Measurements from ENCODE around the gene CYP11A1. TPM values are rescaled to one million over a fixed set of nuclear protein-coding genes. Genes with fewer than 3 reads are reported as not detected.

CYP11A1 gene
- total and polyA plus RNA-seq, 10 of the 15 experiments (the other 5 are each of a cell fraction or from before 2014, with no cell fraction given): 0.11 to 1.2 (median 0.23) TPM; not detected in 5

DNA sequence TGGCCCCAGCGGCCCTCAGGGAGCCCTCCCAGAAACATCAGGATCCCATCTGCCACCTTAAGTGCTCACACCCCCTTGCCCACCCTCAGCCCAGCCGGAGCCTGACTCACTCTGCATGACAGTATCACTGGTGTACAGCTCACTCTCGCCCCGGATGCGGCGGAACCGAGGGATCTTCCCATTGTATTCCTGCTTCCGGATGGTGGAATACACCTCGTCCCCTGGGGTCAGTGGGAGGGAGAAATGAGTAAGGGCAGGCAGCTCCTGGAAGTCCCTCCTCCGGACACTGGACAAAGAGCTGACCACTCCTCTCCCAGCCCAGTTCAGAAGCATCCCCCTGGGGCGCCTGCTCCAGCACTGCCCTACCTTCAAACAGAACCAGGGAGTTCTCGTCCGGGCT is 49.8 kb upstream of the CYP11A1 start:
- Histone ChIP-seq H3K36me3 (ENCODE audit: control insufficient read depth in 2 of 2, insufficient read depth in 2 of 2, low read length in 1 of 2) (peaks cover 55 to 66% of the 10 kb centered on the region in 2 experiments), H3K9ac (ENCODE audit: control insufficient read depth, insufficient read depth, low read length) (no peak overlapping the region), H3K27me3 (replicated peaks in 1 of 2; ENCODE audit: control insufficient read depth in 2 of 2, insufficient read depth in 2 of 2, low read length in 1 of 2) (no peaks in the 10 kb centered on the region), H3K79me2 (ENCODE audit: control insufficient read depth, insufficient read depth, low read length) (peaks cover 76% of the 10 kb centered on the region), H2AFZ (ENCODE audit: control insufficient read depth, low read depth, low read length) (no peak overlapping the region), H3K4me1 (ENCODE audit: control insufficient read depth, insufficient read depth, low read length) (peaks cover 39% of the 10 kb centered on the region), H3K9me3 (replicated peaks; ENCODE audit: control insufficient read depth, insufficient read depth, low read length) (no peaks in the 10 kb centered on the region), H4K20me1 (ENCODE audit: control insufficient read depth, insufficient read depth) (peaks cover 31% of the 10 kb centered on the region), H3K4me2 (ENCODE audit: control insufficient read depth, insufficient read depth) (no peak overlapping the region), H3K27ac (ENCODE audit: control insufficient read depth, insufficient read depth) (no peak overlapping the region), H3K4me3 (no peak overlapping the region)
- SMC1A ChIA-PET (ENCODE audit: uncharacterized antibody, unreplicated experiment): interaction anchor here (0.6 to 9.3 kb wide), 2 partner anchors 15 to 38 kb away, joined by 3 to 82 read pairs; no protein-coding TSS in a partner anchor
- FAIRE-seq: no peak
- CTCF ChIA-PET: interaction anchor here (16.9 kb wide), 1 partner anchor 16 kb away, joined by 187 read pairs; no protein-coding TSS in a partner anchor
- intact Hi-C loops (cut with micrococcal nuclease; ENCODE audit: unreplicated experiment): no loop called here
- POLR2A ChIA-PET: interaction anchor here (0.6 kb wide), 1 partner anchor 442 kb away, joined by 3 read pairs; no protein-coding TSS in a partner anchor
- no peak for DNase-seq (ENCODE audit: low read depth, low spot score)
- no peak for TF ChIP-seq ZNF217 (IDR thresholded peaks at IDR 0.05)
- RAD21 ChIA-PET (ENCODE audit: unreplicated experiment): interaction anchor here (24.4 kb wide), 1 partner anchor 17 kb away, joined by 496 read pairs; no protein-coding TSS in a partner anchor
- WGBS (ENCODE audit: insufficient coverage, insufficient replicate concordance, low lambda C conversion rate, missing lambda C conversion rate): 77% methylated on average over 13 of the region's 13 CpGs
- in situ Hi-C loops (cut with MboI): no loop called here
- ATAC-seq: no peak
- no TSS peak for BruUV-seq (replicated peaks)

- BruUV-seq (replicated peaks): no TSS peak
- in situ Hi-C loops (cut with MboI): no loop called here
- DNase-seq (ENCODE audit: low read depth, low spot score) (no peak), ATAC-seq (no peak), FAIRE-seq (no peak)
- Histone ChIP-seq H3K4me1 (ENCODE audit: control insufficient read depth, insufficient read depth, low read length) (peaks cover 29% of the 10 kb centered on the region), H3K9ac (ENCODE audit: control insufficient read depth, insufficient read depth, low read length) (no peak overlapping the region), H3K4me2 (ENCODE audit: control insufficient read depth, insufficient read depth) (no peak overlapping the region), H4K20me1 (ENCODE audit: control insufficient read depth, insufficient read depth) (peaks cover 23% of the 10 kb centered on the region), H3K9me3 (replicated peaks; ENCODE audit: control insufficient read depth, insufficient read depth, low read length) (no peaks in the 10 kb centered on the region), H3K27ac (ENCODE audit: control insufficient read depth, insufficient read depth) (peak overlapping the region; percentile 29; the same call in 1 of the 2 replicates), H3K36me3 (ENCODE audit: control insufficient read depth in 2 of 2, insufficient read depth in 2 of 2, low read length in 1 of 2) (peaks cover 60 to 74% of the 10 kb centered on the region in 2 experiments), H3K27me3 (replicated peaks in 1 of 2; ENCODE audit: control insufficient read depth in 2 of 2, insufficient read depth in 2 of 2, low read length in 1 of 2) (no peaks in the 10 kb centered on the region), H2AFZ (ENCODE audit: control insufficient read depth, low read depth, low read length) (no peak overlapping the region), H3K79me2 (ENCODE audit: control insufficient read depth, insufficient read depth, low read length) (peaks cover 66% of the 10 kb centered on the region), H3K4me3 (no peak overlapping the region)
- ChIA-PET RAD21 (ENCODE audit: unreplicated experiment) (interaction anchor here (24.4 kb wide), 1 partner anchor 16 kb away, joined by 496 read pairs; no protein-coding TSS in a partner anchor), POLR2A (interaction anchor here (0.6 kb wide), 1 partner anchor 441 kb away, joined by 3 read pairs; no protein-coding TSS in a partner anchor), SMC1A (ENCODE audit: uncharacterized antibody, unreplicated experiment) (interaction anchor here (9.3 kb wide), 1 partner anchor 14 kb away, joined by 82 read pairs; no protein-coding TSS in a partner anchor), CTCF (interaction anchor here (16.9 kb wide), 1 partner anchor 15 kb away, joined by 187 read pairs; no protein-coding TSS in a partner anchor)
- intact Hi-C loops (cut with micrococcal nuclease; ENCODE audit: unreplicated experiment): no loop called here
- 54% methylated on average over 19 of the region's 19 CpGs for WGBS (ENCODE audit: insufficient coverage, insufficient replicate concordance, low lambda C conversion rate, missing lambda C conversion rate)
- no peak for TF ChIP-seq BMI1 (IDR thresholded peaks at IDR 0.05; ENCODE audit: borderline replicate concordance)
- no peak for TF ChIP-seq HSF1 (IDR thresholded peaks at IDR 0.05; ENCODE audit: low read depth, low read length)
- TF ChIP-seq, protein P1, sequence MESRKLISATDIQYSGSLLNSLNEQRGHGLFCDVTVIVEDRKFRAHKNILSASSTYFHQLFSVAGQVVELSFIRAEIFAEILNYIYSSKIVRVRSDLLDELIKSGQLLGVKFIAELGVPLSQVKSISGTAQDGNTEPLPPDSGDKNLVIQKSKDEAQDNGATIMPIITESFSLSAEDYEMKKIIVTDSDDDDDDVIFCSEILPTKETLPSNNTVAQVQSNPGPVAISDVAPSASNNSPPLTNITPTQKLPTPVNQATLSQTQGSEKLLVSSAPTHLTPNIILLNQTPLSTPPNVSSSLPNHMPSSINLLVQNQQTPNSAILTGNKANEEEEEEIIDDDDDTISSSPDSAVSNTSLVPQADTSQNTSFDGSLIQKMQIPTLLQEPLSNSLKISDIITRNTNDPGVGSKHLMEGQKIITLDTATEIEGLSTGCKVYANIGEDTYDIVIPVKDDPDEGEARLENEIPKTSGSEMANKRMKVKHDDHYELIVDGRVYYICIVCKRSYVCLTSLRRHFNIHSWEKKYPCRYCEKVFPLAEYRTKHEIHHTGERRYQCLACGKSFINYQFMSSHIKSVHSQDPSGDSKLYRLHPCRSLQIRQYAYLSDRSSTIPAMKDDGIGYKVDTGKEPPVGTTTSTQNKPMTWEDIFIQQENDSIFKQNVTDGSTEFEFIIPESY (IDR thresholded peaks at IDR 0.05): no peak
- no peak; the same call in 2 of the 3 replicates for TF ChIP-seq POU2F2 (IDR thresholded peaks at IDR 0.05; ENCODE audit: borderline replicate concordance, low read depth, low read length)
- peak; percentile 20 for TF ChIP-seq PBX3 (IDR thresholded peaks at IDR 0.05; ENCODE audit: insufficient replicate concordance, low read depth, low read length)
- TF ChIP-seq CEBPB (IDR thresholded peaks at IDR 0.05; ENCODE audit: borderline replicate concordance in 1 of 2, low read depth in 2 of 2, low read length in 2 of 2): no peak
- no peak for TF ChIP-seq ZNF24 (IDR thresholded peaks at IDR 0.05)
These were observed 48.8 kb upstream of the CYP11A1 start for GRCh38 chr15:74415966-74416916.
